HK-2 (cell line): ENCODE results near the gene UTP3.
"Not testable (repeated sequence)": the region's sequence is repeated elsewhere in the genome, so short reads cannot be mapped to it uniquely, and the experiment has no call there.

Source experiments
- DNase-seq: peaks from one replicate; pipeline ENCODE4 v3.0.0-alpha.2; 2018; ENCODE audit not compliant: unreplicated experiment

UTP3 gene

DNA sequence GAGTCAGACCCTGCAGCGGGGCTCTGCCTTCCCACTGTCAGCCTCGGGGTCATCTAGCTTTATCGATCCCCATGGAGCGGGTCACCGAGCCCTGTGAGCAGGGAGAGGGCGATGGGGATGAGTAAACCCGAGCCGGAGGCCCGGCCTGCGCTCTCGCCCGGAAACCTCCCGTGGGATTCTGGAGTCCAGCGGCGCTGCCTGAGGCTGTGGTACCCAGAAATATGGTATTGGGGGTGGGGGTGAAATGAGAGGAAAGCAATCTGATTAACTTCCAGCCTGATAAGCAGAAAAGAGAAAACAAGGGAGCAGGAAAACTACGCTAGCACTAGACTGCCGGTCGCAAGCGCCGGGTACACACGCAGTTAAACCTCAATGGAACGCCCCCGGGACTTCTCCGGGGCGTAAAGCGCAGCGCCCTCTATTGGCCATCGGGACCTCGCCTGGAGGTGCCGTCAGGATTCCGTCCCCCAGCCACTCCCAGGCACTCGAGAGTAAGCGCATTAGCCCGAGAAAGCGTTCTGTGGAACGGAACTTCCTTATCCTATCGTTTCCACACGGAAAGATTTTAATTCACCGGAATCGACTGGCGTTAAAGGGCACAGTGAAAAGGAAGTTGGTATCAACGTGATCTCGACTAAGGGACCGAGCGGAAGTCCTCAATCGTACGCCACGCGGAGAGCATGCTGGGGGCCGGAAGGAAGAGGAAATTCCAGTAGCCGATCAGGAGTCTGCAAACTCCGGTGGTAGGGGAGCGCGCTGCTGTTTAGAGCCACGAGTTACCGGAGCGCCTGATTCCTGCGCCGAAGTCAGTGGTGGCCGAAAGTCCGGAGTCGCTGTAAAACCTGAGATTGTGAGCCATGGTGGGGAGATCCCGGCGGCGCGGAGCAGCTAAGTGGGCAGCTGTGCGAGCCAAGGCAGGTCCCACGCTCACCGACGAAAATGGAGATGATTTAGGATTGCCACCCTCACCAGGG is at the start of gene UTP3:
Gene UTP3 (plus strand): TSS at position 712 of the 974 bp plus-strand sequence. CDS start 146 bp downstream, at position 858.
- DNase-seq: peak; percentile 96

- no peak for DNase-seq
These were observed 48.1 kb upstream of the UTP3 start for GRCh38 chr4:70640192-70640591.

DNA sequence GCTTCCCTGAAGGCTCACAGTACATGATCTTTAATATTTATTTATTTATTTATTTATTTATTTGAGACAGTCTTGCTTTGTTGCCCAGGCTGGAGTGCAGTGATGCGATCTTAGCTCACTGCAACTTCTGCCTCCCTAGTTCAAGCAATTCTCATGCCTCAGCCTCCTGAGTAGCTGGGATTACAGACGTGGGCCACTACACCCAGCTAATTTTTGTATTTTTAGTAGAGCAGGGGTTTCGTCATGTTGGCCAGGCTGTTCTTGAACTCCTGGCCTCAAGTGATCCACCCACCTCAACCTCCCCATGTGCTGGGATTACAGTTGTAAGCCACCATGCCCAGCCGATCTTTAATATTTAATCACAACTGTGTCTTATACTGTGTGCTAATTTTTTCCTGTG is 37.6 kb upstream of the UTP3 start:
- not testable (repeated sequence) for DNase-seq

DNA sequence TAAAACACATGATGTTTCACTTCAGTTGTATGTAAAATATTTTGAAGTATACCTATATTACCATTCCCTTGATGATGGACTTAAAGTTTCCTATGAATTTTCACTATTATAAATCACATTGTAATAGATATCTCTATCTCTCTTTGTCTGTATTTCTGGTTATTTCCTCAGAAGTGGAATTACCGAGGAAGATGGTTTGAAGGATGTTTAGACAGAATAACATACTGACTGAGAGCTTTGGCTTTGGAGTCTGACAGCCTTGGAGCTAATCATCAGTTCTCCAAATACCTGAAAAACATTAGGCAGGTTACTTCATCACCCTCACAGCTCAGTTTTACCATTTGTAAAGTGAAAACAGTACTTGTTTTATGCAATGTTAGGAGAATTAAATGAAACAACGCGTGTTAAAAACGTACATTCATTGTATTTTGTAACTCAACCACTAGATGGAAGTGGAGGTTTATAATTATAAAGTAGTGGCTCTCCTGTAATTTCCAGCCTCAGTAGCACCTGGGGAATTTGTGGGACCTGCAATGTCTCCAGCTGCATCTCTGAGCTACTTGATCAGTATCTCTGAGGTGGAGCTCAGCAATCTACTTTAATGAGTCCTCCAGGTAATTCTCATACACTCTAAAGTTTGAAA is 36.3 kb upstream of the UTP3 start:
- DNase-seq: no peak

- DNase-seq: no peak
These were observed 33.7 kb upstream of the UTP3 start for GRCh38 chr4:70654605-70655011.

- DNase-seq: no peak
These were observed 31.0 kb upstream of the UTP3 start for GRCh38 chr4:70657326-70657725.

DNA sequence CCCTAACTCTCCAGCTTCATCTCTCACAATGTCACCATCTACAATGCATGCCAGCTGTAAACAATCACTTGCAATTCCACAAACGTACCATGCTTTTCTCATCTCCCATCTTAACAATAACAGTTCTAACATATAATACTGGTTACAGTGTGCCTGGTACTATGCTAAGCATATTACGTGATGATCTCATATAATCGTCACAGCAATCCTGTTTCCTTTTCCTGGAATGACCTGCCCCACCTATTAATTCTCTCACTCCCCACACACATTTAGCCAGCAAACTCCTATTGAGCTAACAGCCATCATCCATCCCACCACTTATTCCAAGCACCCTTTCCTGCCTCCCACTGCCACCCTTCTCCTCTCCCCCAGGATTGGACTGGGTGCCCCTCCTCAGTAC is 29.9 kb upstream of the UTP3 start:
- no peak for DNase-seq

DNA sequence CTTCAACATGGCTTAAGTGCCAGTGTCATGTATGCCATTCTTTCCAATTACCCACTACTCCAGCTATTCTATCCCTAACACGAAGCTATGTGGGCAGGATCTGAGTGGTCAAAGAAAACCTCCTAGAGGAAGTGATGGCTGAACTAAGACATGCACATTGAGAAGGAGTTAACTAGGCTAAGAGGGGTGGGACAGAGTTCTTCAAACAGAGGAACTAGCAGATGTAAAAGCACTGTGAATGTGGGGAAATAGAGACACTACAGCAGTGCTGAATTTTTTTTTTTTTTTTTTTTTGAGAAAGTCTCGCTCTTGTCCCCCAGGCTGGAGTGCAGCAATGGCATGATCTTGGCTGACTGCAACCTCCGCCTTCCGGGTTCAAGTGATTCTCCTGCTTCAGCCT is 28.2 kb upstream of the UTP3 start:
- no peak for DNase-seq

- DNase-seq: not testable (repeated sequence)
These were observed 26.9 kb upstream of the UTP3 start for GRCh38 chr4:70661309-70661922.

GRCh38 chr4:70666369-70666768 is 22.0 kb upstream of the UTP3 start, which contains the start of gene JCHAIN:
TSS of gene JCHAIN (minus strand) at chr4:70666508. CDS start at chr4:70666490, 18 bp downstream.
- DNase-seq: no peak

- DNase-seq: no peak
These were observed 20.4 kb upstream of the UTP3 start for GRCh38 chr4:70667740-70668535.

GRCh38 chr4:70670332-70671014 is 17.9 kb upstream of the UTP3 start:
- peak; percentile 25 for DNase-seq

DNA sequence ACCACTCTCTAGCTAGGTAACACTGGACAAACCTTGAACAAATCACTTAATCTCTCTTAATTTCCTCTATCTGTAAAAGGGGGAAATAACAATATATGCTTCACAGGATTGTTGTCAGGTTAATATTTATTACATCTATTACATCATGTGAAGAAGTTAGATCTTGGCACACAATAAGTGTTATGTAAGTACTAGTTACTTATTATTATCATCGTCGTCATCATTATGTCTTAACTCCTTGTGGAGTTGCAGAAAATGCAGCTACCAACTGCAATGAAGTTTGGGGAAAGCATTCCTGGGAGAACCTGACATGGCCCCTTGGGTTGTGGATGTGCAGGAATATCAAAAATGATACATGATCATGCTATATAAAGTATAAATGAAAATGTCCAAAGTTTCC is 17.2 kb upstream of the UTP3 start:
- no peak for DNase-seq

DNA sequence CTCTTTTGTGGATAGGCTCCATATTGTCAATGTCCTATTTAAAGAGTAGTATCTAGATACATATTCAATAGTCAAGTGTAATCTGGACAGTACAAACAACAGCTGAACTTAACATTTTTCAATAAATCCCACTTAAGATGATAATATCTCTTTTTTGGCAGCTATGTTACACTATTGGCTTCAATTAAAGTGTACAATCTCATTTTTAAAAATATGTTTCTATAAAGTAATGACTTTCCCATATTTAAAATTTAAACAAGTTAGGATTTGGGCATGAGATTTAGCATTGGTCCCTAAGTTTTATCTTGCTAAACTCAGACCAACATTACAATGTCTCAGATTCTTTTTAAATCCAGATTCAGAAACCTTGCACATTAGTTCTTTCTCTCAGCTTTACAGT is 14.1 kb upstream of the UTP3 start:
- DNase-seq: no peak

- DNase-seq: no peak
These were observed 13.6 kb upstream of the UTP3 start for GRCh38 chr4:70674731-70675130.

GRCh38 chr4:70676554-70677090 is 11.7 kb upstream of the UTP3 start:
- no peak for DNase-seq

DNA sequence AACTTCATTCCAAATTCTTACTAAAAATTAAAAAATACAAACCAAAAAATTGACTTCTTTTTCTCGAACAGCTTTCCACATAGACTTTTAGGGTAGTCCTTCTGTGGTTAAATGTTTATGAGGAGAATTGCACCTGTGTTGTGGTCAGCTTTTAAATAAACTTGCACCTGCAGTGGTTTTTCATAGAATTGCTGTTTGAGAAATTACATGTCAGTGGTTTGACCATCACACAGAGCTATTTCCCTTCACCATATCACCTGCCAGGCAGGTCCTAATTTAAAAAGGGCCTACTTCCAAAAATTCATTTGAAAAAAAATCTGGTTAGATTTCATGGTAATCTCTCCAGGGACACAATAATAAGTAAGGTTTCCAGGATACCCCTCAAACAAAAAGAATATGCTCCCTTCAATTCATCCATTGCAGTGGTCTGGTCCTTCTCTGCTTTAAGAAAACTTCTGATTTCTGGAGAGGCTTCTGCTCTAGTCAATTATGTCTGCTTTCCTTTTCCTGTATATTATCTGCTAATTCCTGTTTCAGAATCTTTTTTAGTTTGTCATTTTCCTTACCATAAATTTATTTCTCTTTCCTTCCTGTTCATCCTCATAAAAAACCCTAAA is 9.8 kb upstream of the UTP3 start:
- DNase-seq: no peak

GRCh38 chr4:70680934-70681333 is 7.4 kb upstream of the UTP3 start:
- no peak for DNase-seq

- no peak for DNase-seq
These were observed 6.6 kb upstream of the UTP3 start for GRCh38 chr4:70681704-70682103.

- not testable (repeated sequence) for DNase-seq
These were observed 6.2 kb upstream of the UTP3 start for GRCh38 chr4:70682142-70682541.
